Measurements from ENCODE around the gene PJA1.

Gene PJA1

DNA sequence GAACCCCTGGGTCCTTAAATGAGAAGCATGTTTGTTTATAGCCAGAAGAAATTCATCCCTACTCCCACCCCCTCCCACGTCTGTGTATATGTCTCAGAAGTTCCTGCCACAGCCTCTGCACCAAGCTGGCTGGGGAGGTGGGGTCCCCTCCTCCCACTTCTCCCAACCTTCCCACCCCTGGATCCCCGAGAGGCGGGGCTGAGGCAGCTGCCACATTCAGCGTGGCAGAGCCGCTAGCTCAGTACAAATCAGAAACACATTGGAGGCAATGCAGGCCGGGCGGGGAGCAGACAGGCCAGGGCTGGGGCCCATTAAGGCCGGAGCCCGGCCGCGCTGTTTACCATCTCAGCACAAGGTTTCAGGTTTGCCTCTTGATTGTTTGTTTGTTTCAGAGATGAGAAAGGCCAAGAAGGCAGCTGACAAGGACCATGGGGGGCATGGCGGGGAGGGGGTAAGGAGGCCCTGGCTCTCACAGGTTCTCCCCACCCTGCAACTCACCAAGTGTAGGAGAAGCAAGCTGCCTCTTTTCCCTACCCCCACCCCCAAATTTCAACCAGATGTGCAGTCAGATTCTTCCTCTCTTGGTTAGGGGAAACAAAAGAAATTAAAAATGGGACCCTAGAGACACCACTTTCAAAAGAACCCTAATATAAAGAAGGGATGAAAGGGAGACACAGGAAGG, 22.3 kb downstream of the PJA1 start:
- DNase-seq (ENCODE audit: low spot score): peak; percentile 33

DNA sequence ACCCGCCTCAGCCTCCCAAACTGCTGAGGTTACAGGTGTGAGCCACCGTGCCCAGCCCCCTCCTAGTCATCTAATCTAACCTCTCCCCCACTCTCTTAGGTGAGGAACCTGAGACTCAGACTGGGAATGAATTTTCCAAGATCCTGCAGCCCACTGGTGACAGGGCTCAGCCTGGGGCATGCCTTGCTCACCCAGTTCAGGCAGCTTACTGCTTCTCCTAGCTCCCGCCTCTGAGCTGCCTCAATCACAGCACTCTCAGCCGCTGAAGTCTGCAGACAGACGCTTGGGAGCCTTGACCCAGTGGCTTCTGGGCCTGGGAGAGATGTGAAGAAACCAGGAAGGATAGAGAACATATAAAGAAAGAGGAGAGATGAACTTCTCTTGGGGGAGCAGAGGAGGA, 24.4 kb downstream of the PJA1 start:
- no peak for DNase-seq (ENCODE audit: low spot score)

DNA sequence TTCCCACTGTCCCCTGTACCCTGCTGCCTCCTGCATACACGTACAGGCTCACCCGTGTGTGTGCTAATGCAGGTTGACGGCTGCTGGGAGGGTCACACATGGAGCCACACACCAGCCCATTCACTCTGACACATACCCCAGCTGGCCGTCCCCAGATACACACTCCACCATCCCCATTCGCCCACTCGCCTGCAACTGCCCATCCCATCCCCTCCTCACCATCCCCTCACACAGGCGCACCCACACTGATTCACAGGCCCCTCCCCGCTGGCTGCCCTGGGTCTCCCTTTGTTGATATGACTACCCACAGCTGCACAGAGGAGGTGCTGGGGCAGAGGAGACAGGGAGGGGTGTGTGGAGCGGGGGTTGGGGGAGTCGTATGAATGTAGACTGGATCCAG, 25.7 kb downstream of the PJA1 start:
- no peak for DNase-seq (ENCODE audit: low spot score)

DNA sequence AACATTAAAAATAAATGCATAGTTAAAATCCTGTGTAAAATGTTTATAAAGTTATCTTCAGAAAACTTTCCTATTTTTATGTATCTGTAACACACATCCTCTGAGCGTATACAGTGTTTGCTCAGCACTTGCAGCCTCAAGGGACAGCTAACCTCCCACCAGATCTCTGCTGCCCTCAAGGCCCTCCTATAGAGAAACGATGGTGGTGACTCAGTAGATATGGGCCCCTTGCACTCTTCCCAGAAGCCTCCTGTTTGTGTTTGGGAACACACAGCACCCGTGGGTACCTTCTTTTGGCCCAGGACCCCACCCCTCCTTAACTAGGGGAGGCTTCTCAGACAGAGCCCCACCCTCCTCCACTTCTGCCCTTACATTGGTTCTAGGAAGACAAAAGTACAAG, 26.7 kb downstream of the PJA1 start:
- DNase-seq (ENCODE audit: low spot score): no peak

DNA sequence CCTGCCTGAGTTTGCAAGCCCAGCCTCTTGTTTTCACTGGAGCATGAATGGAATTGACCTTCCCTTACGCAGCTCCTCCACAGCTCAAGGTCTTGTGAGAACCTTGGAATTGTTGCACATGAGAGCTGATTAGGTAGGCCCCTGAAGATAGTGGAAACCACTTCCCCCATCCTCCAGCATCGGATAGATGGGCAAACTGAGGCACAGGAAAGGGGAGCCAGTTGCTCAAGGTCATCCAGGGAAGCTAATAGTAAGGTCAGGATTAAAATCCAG, 27.2 kb downstream of the PJA1 start:
- no peak for DNase-seq (ENCODE audit: low spot score)

DNA sequence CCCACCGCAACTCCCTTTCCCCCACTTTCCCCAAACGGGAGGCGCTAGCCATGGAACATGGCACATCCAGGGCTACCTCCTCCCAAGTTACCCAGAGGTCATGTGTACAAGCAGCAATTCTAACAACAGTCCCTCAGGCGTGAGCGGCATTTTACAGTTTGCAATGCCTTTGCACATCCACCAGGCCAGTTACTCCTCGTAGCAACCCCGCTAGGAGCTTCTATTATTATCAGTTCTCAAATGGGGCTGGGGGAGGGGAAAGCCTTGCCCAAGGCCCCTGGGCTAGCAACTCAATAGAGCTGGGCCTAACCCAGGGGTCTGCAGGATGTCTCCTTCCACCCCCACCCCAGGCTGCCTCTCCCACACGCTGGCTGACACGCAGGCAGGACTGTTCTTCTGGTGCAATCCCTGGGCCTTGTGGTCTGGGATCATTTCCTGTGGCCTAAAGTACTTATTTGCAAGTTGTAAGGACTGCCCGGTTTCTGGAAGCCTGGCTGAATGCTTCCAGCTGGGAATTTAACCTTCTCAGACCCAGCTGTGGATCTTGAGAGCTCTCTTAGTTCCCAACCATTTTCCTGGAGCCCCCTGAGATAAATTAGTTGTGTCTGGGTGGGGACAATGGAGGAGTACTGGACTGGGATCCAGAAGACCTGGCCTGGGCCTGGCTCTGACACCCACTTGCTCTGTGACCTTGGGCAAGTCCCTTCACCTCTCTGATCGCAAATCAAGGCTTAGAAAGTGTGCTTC, 27.7 kb downstream of the PJA1 start:
- DNase-seq (ENCODE audit: low spot score): peak; percentile 52

DNA sequence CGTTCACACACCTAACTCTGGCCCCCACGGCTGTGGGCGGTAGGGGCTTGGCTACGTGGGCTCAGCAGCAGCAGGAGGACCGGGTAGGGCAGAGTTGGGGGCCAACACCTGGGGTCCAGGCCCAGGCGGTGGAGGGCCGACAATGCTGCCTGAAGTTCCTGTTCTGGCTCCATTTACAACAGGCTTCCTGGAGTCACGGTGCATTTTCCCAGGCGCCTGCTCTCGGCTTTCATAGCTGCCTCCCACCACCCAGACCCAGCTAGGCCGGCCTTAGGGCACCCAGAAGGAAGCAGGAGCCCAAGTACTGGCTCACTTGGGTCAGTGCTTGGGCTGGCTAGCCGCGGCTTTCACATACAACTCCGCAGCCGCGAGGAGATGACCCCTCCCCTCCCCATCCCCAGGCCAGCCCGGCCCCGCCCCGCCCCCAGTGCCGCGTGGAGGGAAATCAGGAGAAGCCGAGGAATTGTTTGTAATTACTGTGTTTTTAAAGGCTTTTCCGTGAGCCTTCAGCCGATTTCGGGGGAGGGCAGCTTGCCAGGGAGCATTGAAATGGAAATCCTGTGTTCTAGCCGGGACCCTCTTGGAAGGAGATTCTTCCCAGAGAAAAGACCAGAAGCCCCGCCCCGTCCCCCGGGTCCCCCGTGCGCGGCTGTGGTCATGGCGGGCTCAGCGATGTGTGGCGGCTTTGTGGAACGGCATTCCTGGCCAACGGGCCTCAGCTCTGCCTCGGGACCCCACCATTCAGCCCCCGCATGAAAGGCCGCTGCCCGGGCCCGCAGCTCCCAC, 28.5 kb downstream of the PJA1 start:
- no peak for DNase-seq (ENCODE audit: low spot score)

DNA sequence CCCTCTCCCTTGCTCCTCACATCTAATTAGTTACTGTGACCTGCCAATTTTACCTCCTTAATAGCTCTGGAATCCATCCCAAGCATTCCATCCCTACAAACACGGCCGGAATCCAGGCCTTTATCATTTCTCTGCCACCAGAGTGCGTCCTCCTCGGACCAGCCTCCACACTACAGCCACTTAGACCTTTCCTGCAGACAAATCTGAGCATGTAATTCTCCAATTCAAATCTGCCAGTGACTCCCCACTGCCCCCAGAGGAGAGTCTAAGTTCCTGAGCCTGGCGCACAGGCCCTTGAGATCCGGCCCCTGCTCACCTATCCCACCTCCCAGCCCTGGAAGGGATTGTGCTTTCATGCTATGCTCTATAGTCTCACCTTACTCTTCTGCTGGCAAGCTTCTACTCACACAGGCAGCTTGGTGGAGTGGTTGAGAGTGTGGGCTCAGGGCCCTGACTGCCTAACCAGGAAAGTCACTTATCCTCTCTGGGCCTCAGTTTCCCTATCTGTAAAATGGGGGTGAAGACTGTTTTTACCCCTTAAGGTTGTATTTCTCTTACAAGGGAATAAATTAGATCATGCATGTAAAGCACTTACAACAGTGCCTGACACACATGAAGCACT, 31.2 kb downstream of the PJA1 start:
- peak; percentile 67 for DNase-seq (ENCODE audit: low spot score)

DNA sequence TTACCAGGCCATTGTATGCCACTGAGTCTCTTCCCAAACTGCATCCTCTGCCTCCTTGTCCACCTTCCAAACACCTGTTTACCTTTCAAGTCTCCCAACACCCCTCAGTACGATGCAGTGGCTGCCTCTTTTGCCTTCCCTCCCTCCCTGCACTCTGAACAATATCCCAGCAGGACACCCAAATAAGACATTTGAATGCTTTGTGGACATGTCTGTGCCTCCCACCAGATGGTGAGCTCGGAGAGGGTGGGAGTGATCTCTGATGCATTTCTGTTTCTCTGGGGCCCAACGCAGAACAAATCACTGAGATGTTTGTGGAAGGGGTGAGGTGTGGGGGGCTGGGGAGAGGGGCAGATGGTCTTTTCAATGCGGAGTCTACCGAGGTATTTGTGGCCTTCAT, 33.4 kb downstream of the PJA1 start:
- DNase-seq (ENCODE audit: low spot score): no peak

DNA sequence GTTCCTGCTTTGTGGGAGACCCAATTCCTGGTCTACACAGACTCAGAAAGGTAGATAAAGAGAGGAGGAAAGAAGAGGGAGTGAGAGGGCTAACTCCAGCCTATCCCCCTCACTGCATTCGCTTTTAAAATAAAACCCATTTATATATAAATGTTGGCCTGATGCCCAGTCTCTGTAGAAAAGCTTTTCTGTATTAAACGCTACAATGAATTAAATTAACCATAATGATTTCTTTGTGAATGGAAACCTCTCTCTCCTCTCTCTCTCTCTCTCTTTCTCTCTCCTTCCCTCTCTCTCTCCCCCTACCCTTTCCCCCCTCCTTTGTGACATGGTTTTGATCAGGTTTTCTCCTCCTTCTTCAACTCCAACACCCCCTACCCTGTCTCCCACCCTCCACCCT, 34.8 kb downstream of the PJA1 start:
- no peak for DNase-seq (ENCODE audit: low spot score)

DNA sequence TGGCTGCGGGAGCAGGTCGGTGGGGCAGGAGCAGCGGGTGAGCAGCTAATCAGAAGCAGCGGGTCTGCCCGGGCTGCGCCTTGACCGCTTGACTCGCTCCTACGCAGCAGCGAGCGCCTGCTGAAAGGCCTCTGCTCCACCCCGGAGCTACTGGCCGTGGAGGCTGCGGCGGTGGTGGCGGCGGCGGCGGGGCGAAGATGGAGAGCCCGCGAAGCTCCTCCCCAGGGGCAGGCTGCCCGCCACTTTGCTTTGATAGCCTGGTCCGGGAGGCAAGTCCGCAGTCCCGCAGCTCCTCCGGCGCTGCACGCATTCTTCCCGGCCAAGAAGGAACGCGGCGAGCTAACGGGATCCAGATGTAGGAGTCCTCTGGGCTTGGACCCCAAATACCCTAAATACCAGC, 36.7 kb downstream of the PJA1 start:
- DNase-seq (ENCODE audit: low spot score): peak; percentile 46

DNA sequence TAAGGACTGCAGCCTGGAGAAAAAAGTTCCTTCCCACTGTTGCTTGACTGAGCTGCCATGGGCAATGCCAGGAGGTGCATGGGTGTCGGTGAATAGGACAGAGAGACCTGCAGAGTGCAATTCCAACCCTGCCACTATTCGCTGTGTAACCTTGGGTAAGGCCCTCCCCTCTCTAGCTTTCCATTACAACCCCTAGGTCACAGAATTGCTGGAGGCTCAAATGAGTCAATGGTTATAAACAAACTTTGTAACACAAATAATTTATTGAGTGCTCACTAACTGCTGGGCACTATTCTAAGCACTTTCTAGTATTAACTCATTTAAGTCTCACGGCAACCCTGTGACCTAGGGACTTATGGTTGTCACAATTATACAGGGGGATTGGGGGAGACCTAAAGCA, 37.8 kb downstream of the PJA1 start:
- DNase-seq (ENCODE audit: low spot score): no peak

DNA sequence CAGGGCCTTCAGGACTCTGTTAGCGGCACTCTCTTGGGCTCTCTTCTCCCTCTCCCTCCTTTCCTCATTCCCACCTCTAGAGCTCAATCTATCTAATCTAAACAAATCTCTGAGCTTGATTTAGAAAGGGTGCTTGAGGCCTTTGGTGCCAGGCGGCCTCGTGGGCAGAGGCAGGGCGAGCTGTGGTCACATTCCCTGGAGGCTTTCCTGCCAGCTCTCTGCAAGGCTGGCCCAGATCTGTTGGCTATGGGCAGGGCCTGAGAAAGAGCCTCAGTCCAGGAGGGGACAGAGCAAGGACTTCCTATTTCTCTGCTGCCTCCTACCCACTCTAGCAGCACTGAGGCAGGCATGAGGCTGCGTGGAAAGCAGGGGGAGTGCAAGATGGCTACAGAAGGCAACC, 38.6 kb downstream of the PJA1 start:
- DNase-seq (ENCODE audit: low spot score): no peak

DNA sequence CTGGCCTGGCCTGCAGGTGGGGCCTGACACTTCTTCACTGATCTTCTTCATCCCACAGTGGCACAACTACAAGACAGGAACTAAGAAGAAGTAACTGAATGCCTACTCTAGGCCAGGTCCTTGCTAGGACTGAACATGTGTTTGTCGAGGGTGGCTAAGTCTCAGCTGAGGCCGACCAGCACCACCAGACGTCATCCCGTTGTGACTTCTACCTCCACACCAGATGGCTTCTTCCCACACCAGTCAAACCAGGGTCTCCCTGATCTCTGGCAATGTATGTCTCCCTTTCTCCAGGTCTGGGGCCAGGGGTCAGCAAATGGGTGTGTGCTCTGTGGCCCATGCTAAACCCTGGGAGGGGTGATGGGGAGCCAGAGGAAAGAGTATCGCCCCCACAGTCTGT, 40.2 kb downstream of the PJA1 start:
- DNase-seq (ENCODE audit: low spot score): no peak

DNA sequence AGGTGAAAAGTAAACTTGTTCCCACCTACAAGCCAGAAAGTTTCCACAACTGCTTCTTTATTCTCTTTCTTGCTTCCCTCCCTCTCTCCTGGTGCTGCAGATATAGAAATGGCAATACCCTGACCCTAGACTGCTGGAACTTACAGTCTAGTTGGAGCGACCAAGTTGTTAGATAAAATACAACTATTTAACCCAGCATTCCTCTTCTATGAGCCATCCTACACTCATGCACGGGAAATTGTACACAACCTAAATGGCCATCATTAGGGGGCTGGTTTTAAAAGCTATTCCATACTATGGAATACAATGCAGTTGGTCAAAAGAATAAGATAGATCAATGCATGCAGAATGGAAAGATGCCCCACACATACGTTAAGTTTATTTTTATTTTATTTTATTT, 41.1 kb downstream of the PJA1 start:
- DNase-seq (ENCODE audit: low spot score): no peak

DNA sequence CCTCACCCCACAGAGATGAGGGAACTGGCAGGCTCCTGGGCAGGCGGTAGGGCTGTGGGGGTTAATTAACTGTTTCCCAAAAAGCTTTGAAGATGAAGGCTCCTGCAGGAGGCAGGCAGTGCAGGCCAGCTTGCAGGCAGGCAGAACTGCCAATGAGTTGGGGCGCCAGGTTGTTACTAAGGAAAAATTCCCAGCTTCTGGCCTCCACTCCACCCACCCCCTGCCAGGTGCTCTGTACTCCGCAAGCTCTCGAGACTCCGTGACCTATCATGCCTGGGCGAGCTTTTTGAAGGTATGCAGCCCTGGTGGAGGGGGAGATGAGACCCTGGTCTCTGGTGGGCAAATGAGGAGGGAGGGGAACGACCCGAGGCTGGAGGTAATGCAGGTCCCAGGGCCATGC, 41.8 kb downstream of the PJA1 start:
- no peak for DNase-seq (ENCODE audit: low spot score)

DNA sequence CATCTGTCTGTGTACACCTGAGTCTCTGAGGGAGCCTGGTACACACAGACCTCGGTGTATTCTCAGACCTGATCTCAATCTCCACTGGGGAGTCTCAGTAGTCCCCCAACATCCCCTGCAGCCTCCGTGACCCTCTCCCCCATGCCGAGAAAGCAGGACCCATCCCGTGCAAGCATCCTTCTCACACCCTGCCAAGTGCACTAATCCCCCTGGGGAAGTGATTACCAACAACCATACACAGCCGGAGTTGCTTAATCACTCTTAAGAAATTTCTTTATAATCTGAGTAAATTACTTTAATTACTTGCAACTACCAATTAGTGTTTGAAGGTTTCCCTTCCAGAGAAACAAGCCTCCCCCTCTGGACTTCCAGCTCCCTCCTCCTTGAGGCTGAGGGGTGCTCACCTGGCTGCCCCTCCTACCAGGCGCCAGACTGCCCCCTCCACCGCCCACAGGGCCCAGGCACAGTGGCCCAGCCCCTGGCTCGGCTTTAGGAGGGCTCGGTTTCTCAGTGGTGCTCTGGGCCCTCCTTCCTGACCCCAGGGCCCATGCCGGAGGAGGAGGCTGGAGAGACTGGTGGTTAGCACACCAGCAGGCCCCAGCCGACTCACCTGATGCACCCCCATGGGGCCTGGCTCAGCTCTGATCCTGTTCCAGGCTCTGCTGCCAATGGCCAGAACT, 43.8 kb downstream of the PJA1 start:
- DNase-seq (ENCODE audit: low spot score): no peak

DNA sequence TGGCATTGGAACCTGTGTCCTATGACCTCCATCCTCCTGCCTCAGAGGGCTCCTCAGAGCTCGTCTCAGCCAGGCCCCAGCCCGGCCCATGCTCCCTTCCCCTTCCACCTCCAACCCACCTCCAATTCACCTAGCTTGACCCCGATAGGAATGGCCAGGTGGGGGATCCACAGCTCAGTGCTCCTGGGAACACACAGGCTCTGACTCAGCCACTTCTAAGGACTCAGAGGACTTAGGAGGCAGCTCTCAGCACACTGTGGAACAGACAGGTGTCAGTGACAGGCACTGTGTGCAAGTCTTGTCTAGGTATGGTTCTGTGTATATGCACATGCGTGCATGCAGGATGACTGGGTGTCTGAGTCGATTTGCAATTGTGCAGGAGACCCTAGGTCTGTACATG, 44.8 kb downstream of the PJA1 start:
- no peak for DNase-seq (ENCODE audit: low spot score)

DNA sequence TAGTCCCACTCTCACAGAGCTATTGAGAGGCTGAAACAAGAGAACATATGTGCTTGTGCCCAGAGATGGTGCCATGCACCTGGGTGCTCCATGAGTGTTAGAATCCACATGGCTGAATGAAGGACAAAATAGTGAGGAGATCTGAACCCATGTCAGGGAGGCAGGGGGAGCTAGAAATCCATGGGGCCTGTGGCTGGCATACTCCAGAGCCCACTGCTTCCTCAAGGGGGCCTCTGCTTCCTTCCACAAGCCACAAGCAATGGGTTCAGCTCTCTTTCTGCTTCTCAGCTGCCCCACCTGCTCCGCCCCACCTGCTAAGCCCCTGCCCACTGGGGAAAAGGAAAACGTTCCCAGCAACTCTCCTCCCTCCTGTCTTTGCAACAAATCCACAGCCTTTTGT, 46.1 kb downstream of the PJA1 start:
- DNase-seq (ENCODE audit: low spot score): no peak

DNA sequence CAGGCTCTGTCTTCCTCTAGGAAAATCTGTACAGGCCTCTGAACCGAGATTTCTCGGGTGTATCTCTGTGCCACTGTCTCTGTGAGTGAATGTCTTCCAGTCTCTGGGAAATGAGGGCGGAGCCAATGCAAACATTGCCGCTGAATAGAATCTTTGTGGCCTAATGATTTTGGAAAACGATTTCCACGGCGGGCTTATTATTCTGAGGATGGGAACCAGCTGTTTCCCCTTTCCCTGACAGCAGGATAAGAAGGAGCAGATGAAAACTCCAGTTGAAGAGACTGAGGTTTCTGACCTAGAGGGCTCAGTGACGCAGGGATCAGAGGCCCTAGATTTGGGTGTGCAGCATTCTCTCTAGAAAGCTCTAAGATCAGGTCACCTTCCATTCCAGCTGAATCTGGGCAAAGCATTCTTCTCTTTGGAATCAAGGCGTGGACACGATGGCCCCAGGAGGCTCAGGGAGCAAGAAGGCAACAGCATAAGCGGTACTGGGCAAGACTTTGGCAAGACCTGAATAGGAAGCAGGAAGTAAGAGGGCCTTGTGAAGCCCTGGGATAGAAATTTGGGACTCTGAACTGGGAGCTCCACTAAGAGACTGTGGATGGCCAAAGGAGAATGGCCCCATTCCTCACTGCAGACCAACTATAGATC, 47.3 kb downstream of the PJA1 start:
- DNase-seq (ENCODE audit: low spot score): no peak

DNA sequence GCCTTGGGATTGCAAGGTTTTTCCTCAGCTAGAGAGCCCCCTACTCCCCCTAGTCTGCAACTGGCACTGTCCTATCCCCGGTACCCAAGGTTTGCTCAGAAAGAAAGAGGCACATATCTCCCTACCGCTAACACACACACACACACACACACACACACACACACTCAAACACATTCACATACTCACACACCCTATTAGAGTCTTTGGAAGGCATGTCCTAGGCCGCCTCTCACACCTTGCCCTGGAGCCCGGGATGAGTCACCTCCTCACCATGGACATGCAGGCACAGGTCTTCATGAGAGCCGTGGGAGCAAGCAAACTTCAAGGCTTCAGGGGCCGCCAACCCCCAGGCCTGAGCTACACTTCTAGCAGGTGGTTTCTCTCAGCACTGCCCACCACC, 49.2 kb downstream of the PJA1 start:
- DNase-seq (ENCODE audit: low spot score): no peak

DNA sequence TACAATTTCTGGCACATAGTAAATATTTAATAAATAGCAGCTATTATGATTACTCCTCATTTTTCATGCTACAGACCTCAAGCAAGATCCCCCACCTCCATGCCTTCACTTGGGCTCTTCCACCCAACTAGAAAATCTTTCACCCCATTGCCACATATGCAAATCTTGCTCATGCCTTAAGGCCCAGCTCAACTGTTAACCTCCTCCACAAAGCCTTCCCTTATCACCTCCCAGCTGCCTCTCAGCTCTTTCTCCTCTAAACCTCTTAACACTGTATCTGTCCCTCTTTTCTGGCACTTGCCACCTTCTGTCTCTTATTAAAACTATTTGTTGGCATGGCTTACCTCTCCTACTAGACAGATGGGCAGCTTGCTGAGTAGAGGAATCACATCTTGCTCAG, 51.5 kb downstream of the PJA1 start:
- no peak for DNase-seq (ENCODE audit: low spot score)
